Activated naive CD8-positive, alpha-beta T cell (primary cell): ENCODE measurements around the gene NLRP12.
"Not testable (repeated sequence)": the region's sequence is repeated elsewhere in the genome, so short reads cannot be mapped to it uniquely, and the experiment has no call there.

ENCODE experiments used
- H3K27ac Mint-ChIP-seq: one replicate; pipeline ENCODE4 v1.8.0; 2021; ENCODE audit warnings: mixed read lengths
- H3K27me3 Mint-ChIP-seq: one replicate; pipeline ENCODE4 v1.8.0; 2021; ENCODE audit warnings: mixed read lengths
- H3K36me3 Mint-ChIP-seq: one replicate; pipeline ENCODE4 v1.8.0; 2021; ENCODE audit warnings: mixed read lengths
- H3K4me1 Mint-ChIP-seq: one replicate; pipeline ENCODE4 v1.8.0; 2021; ENCODE audit warnings: low read depth, mixed read lengths
- H3K4me3 Mint-ChIP-seq: one replicate; pipeline ENCODE4 v1.8.0; 2021; ENCODE audit warnings: mild to moderate bottlenecking, mixed read lengths
- H3K9me3 Mint-ChIP-seq: one replicate; pipeline ENCODE4 v1.8.0; 2021; ENCODE audit warnings: low read depth, mixed read lengths

Gene NLRP12

DNA sequence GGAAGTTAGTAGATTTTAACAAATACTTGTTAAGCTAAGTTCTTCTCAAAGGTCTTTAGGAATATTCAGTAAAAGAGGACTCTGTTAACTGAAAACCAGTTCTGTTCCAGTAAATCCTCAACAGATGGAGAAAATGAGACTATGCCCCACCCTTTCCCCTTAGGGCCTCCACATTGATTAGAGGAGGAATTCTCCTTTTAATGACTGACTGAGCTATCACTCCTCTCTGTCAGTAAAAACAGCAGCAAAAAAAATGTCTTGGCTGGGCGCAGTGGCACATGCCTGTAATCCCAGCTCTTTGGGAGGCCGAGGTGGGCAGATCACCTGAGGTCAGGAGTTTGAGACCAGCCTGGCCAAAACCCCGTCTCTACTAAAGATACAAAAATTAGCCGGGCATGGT is 50.1 kb downstream of the NLRP12 start:
- Mint-ChIP-seq H3K4me1 (no peaks in the 10 kb centered on the region), H3K36me3 (no peaks in the 10 kb centered on the region), H3K4me3 (no peak overlapping the region), H3K9me3 (no peaks in the 10 kb centered on the region), H3K27me3 (peaks cover 3% of the 10 kb centered on the region), H3K27ac (no peak overlapping the region)

DNA sequence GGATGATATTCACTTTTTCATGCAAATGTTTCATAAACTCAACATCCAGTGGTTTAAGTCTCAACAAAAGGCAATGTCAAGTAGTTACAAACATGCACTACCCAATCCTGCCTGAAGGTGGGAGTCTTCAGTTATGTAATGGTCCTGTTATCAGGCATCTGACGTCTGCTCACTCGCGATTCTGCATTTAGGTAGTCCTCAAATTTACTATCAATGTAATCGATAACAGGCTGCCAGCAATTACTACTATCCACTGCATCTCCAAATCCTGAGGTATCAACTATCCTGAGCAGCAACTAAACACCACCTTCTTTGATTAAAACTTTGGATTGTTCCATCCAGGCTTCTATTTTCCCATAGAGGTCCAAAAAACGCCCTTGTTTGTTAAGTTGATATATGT is 51.2 kb downstream of the NLRP12 start:
- no peak overlapping the region for H3K4me3 Mint-ChIP-seq
- H3K9me3 Mint-ChIP-seq, result no peaks in the 10 kb centered on the region
- H3K36me3 Mint-ChIP-seq, result no peaks in the 10 kb centered on the region
- H3K27me3 Mint-ChIP-seq, result peaks cover 3% of the 10 kb centered on the region
- H3K27ac Mint-ChIP-seq, result no peak overlapping the region
- H3K4me1 Mint-ChIP-seq, result no peaks in the 10 kb centered on the region

DNA sequence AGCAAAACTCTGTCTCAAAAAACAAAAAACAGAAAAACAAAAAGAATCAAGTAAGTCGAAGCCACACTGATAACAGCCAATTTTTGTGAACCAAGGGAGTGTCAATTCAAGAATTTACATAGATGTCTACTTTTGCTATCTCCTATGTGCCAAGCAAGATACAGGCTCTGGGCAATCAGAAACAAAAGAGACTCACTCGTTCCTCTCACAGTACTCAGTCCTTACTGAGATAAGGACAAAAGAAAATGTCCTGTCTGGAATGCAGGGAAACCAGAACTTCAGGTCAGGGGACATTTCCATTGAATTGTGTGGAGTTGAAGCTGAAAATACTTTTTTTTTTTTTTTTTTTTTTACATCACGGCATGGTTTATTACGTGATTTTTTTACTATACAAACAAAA is 53.0 kb downstream of the NLRP12 start:
- Mint-ChIP-seq H3K36me3 (no peaks in the 10 kb centered on the region), H3K9me3 (no peaks in the 10 kb centered on the region), H3K4me1 (no peaks in the 10 kb centered on the region), H3K27ac (no peak overlapping the region), H3K27me3 (peaks cover 8% of the 10 kb centered on the region), H3K4me3 (no peak overlapping the region)

DNA sequence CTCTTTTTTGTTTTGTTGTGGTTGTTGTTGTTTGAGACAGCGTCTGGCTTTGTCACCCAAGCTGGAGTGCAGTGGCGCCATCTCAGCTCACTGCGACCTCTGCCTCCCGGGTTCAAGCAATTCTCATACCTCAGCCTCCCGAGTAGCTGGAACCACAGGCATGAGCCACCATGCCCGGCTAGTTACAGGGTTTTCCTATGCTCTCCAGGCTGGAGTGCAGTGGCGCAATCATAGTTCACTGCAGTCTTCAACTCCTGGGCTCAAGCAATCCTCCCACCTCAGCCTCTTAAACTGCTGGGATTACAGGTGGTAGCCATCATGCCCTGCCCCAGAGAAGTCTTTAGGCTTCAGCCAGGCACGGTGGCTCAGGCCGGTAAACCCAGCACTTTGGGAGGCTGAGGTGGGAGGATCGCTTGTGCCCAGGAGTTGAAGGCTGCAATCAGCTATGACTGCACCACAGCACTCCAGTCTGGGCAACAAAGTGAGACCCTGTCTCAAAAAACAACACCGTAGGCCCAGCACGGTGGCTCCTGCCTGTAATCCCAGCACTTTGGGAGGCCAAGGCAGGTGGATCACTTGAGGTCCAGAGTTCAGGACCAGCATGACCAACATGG is 54.3 kb downstream of the NLRP12 start:
- not testable (repeated sequence) for H3K36me3 Mint-ChIP-seq, H3K4me1 Mint-ChIP-seq, H3K27ac Mint-ChIP-seq, H3K4me3 Mint-ChIP-seq, H3K9me3 Mint-ChIP-seq
- H3K27me3 Mint-ChIP-seq, result peaks cover 10% of the 10 kb centered on the region

DNA sequence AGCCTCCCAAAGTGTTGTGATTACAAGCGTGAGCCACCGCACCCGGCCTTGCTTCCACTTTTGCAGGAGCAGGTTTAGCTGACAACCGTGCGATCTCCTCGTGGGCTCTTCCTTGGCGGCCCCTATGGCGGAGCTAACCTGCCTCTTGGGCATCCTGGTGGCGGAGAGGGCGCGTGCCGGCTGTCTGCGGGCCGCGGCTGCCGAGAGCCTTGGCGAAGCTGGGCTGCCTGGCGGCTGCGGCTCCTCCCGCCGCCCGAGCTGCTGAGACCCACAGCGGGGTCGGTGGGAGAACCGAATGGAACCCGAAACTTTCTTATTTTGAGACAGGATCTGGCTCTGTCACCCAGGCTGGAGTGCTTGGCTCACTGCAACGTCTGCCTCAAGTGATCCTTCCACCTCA is 55.7 kb downstream of the NLRP12 start:
- no peaks in the 10 kb centered on the region for H3K36me3 Mint-ChIP-seq
- no peaks in the 10 kb centered on the region for H3K9me3 Mint-ChIP-seq
- H3K27ac Mint-ChIP-seq, result no peak overlapping the region
- no peak overlapping the region for H3K4me3 Mint-ChIP-seq
- no peaks in the 10 kb centered on the region for H3K4me1 Mint-ChIP-seq
- H3K27me3 Mint-ChIP-seq, result peaks cover 9% of the 10 kb centered on the region

DNA sequence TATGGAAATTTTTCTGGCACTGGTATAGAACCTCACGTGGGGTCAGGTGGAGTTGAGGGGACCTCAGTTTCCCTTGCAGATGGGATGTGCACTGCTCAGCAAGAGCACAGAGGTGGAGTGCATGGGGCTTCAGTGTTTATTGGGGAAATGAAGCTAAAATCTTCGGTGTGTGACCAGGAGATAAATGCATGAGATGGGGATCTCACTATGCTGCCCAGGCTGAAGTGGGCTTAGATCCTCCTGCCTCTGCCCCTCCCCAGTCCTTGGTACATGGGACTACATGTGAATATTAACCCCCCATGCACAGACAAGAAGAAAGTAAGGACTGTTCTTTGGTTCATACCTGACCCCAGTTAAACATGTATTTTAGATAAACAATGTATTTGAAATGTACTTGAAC is 65.1 kb downstream of the NLRP12 start:
- H3K27ac Mint-ChIP-seq, H3K9me3 Mint-ChIP-seq, H3K4me1 Mint-ChIP-seq, H3K36me3 Mint-ChIP-seq, H3K27me3 Mint-ChIP-seq, H3K4me3 Mint-ChIP-seq: not testable (repeated sequence)
